Heart left ventricle (tissue), 13 donors: ENCODE measurements around the gene RPLP2.
A peak's percentile ranks its signal among the peaks of the same experiment; 100 is the strongest.

Experiments
- POLR2A ChIP-seq, 2 donors: fragments of 450-650 bp; IDR thresholded peaks; one replicate each; pipeline ENCODE4 v1.6.1; 2017; ENCODE audit warnings: antibody characterized with exemption in 2 of 2, mild to moderate bottlenecking in 2 of 2, moderate library complexity in 2 of 2
- TF ChIP-seq, protein P1 (sequence below), 12 donors: fragments of 200-600 bp; sonication (generic) in 4 of 12; IDR thresholded peaks; one replicate each; pipeline versions ENCODE4 v1.5.0 to v1.8.0; 2018 to 2022; ENCODE audit warnings: antibody characterized with exemption in 12 of 12, mild to moderate bottlenecking in 5 of 12
- donor health status: ischemic (EF 13 %, LVEDD 7.1; RV severe dilation, severe dysfunction).
- donor health status: DM: no; HTN: yes; CAD: no.
- donor health status: DM: no; HTN: no; CAD: no.
- donor health status: ischemic (EF 25% LVEDD 6.9; RV normal size, moderate dysfunction).
- donor health status: ischemic (EF 25% LVEDD 5.7; RV mildly dilated, moderate dysfunction).
- donor health status: ischemic (EF 35%, LVEDD 5.7; RV mildly dilated, moderate dysfunction).
- donor health status: nonischemic (EF 11% LVEDD 7.7; RV severe dilation, severe dysfunction).
- donor health status: DM: yes; HTN: yes; CAD: no.
- donor health status: PGD.
- donor health status: ischemic (EF 29% LVEDD 5.4; RV normal size, mild dysfunction).
- donor health status: nonischemic (EF 23%, LVEDD 6.1; RV moderate dilation, normal function).

DNA sequence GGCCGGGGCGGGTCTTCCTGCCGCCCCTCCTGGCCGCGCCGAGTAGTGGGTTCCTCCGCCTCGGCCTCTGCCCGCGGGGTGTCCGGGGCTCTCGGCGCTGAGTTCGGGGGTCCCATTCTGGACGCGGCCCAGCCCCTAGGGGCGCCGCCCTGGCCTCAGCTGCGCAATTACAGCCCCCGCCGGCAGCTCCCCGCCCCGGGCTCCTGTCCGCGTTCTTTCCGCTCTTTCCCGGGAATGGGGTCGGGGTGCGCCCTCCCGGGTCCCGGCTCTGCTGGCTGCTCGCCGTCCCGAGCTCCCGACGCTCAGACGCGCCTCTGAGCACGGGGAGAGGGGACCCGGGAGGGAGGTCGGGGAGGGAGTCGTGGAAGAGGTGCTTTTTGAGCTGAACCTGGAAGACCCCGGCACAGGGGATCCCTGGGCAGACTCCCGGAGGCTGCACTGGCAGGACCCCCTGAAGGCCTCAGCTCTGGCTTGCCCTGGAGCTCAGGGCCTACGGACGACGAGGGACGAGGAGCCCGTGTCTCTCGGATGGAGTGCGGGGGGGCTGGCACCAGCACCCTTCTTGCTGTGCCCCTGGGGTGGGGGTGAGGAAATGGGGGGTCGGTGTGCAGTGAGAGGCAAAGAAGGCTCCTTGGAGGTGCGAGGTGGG, 33.4 kb downstream of the RPLP2 start:
- no peak for TF ChIP-seq POLR2A (IDR thresholded peaks at IDR 0.05)
- TF ChIP-seq, protein P1, sequence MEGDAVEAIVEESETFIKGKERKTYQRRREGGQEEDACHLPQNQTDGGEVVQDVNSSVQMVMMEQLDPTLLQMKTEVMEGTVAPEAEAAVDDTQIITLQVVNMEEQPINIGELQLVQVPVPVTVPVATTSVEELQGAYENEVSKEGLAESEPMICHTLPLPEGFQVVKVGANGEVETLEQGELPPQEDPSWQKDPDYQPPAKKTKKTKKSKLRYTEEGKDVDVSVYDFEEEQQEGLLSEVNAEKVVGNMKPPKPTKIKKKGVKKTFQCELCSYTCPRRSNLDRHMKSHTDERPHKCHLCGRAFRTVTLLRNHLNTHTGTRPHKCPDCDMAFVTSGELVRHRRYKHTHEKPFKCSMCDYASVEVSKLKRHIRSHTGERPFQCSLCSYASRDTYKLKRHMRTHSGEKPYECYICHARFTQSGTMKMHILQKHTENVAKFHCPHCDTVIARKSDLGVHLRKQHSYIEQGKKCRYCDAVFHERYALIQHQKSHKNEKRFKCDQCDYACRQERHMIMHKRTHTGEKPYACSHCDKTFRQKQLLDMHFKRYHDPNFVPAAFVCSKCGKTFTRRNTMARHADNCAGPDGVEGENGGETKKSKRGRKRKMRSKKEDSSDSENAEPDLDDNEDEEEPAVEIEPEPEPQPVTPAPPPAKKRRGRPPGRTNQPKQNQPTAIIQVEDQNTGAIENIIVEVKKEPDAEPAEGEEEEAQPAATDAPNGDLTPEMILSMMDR (IDR thresholded peaks at IDR 0.05) = peak in 3 of 12 donors; percentile 5 to 15 (median 14)
